HG02885 (cell line): ENCODE results near the gene MSANTD3.

Experiments used
- ATAC-seq: cut with Tn5 transposase; IDR thresholded peaks from one replicate; pipeline ENCODE4 v1.9.1; 2021; ENCODE audit warnings: mild to moderate bottlenecking; ENCODE audit not compliant: unreplicated experiment, poor library complexity

Gene MSANTD3

GRCh38 chr9:100498592-100498991 lies 71.6 kb downstream of the MSANTD3 start:
- no peak for ATAC-seq

- no peak for ATAC-seq
Observed at GRCh38 chr9:100499460-100499859, 72.5 kb downstream of the MSANTD3 start.

- ATAC-seq: no peak
Observed at GRCh38 chr9:100499866-100500265, 72.9 kb downstream of the MSANTD3 start.
